NCI-H524 treated with DMSO at 0.1 percent for 48 hours (cell line): ENCODE results near the gene TRIO.

Experiments used
- DNase-seq: peaks from one replicate; lab custom pipeline; 2025; lab: John Stamatoyannopoulos, UW

Gene TRIO

GRCh38 chr5:14507156-14507941 is 364.2 kb downstream of the TRIO start:
- no peak for DNase-seq

GRCh38 chr5:14508046-14508445 is 364.9 kb downstream of the TRIO start:
- DNase-seq = no peak

- no peak for DNase-seq
Observed at GRCh38 chr5:14509556-14509955, 366.4 kb downstream of the TRIO start.

GRCh38 chr5:14510156-14510734 is 367.1 kb downstream of the TRIO start:
- DNase-seq = no peak

- DNase-seq = no peak
Observed at GRCh38 chr5:14510880-14511279, 367.7 kb downstream of the TRIO start.

- no peak for DNase-seq
Observed at GRCh38 chr5:14512574-14512973, 369.4 kb downstream of the TRIO start.

GRCh38 chr5:14513266-14513665 is 370.1 kb downstream of the TRIO start:
- DNase-seq = no peak

- DNase-seq = no peak
Observed at GRCh38 chr5:14516901-14517300, 373.8 kb downstream of the TRIO start.

GRCh38 chr5:14518638-14519037 is 375.5 kb downstream of the TRIO start:
- DNase-seq = no peak

- no peak for DNase-seq
Observed at GRCh38 chr5:14521748-14522147, 378.6 kb downstream of the TRIO start.

- no peak for DNase-seq
Observed at GRCh38 chr5:14522721-14523120, 379.6 kb downstream of the TRIO start.

GRCh38 chr5:14523243-14524034 is 380.3 kb downstream of the TRIO start:
- DNase-seq = no peak

- DNase-seq = no peak
Observed at GRCh38 chr5:14525397-14525796, 382.3 kb downstream of the TRIO start.

- DNase-seq = no peak
Observed at GRCh38 chr5:14526493-14526892, 383.4 kb downstream of the TRIO start.

GRCh38 chr5:14528115-14528514 is 385.0 kb downstream of the TRIO start:
- no peak for DNase-seq

- DNase-seq = no peak
Observed at GRCh38 chr5:14528926-14529325, 385.8 kb downstream of the TRIO start.

- DNase-seq = no peak
Observed at GRCh38 chr5:14531668-14532067, 388.5 kb downstream of the TRIO start.

- no peak for DNase-seq
Observed at GRCh38 chr5:14532180-14532579, 389.0 kb downstream of the TRIO start.

- DNase-seq = no peak
Observed at GRCh38 chr5:14534773-14535172, 391.6 kb downstream of the TRIO start.

- no peak for DNase-seq
Observed at GRCh38 chr5:14545308-14545707, 402.2 kb downstream of the TRIO start.

GRCh38 chr5:14545862-14546261 is 402.7 kb downstream of the TRIO start:
- DNase-seq = no peak

GRCh38 chr5:14547666-14548065 is 404.5 kb downstream of the TRIO start:
- DNase-seq = no peak

GRCh38 chr5:14551211-14551610 is 408.1 kb downstream of the TRIO start:
- DNase-seq = no peak
